D721Med (cell line): ENCODE measurements around the gene PCP4.

Experiments
- DNase-seq: peaks from one replicate; pipeline ENCODE4 v3.0.0; 2011; ENCODE audit warnings: low spot score; ENCODE audit not compliant: insufficient read length
- FAIRE-seq: peaks from 2 replicates; lab custom pipeline; 2011; peaks lifted over from hg19 to GRCh38; lab: Jason Lieb, UNC
- TF ChIP-seq, protein P1 (sequence below): IDR thresholded peaks from 2 replicates; pipeline ENCODE4 v1.5.1; 2012; ENCODE audit warnings: mild to moderate bottlenecking, control low read depth; ENCODE audit not compliant: insufficient read depth; ENCODE audit errors: missing control alignments

The PCP4 gene

GRCh38 chr21:39938086-39938625 lies 70.9 kb downstream of the PCP4 start:
- TF ChIP-seq, protein P1, sequence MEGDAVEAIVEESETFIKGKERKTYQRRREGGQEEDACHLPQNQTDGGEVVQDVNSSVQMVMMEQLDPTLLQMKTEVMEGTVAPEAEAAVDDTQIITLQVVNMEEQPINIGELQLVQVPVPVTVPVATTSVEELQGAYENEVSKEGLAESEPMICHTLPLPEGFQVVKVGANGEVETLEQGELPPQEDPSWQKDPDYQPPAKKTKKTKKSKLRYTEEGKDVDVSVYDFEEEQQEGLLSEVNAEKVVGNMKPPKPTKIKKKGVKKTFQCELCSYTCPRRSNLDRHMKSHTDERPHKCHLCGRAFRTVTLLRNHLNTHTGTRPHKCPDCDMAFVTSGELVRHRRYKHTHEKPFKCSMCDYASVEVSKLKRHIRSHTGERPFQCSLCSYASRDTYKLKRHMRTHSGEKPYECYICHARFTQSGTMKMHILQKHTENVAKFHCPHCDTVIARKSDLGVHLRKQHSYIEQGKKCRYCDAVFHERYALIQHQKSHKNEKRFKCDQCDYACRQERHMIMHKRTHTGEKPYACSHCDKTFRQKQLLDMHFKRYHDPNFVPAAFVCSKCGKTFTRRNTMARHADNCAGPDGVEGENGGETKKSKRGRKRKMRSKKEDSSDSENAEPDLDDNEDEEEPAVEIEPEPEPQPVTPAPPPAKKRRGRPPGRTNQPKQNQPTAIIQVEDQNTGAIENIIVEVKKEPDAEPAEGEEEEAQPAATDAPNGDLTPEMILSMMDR = no peak
- FAIRE-seq = no peak
- DNase-seq = no peak

DNA sequence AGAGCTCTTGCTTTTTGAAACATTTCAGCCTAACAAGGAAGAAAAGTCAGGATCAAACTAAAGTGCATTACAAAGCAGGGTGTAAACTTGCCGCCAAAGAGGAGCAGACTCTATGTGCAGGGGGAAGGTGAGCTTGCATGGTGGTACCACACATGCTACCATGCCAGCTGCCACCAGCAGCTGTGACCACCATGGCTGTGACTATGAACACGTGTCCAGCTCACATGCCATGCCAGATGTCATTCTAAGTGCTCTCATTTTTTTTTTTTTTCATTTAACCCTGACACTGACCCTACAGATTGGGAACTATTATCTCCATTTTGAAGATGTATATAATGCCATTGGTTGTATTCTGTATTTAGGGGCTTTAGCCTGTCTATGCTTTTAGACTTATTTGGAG lies 79.0 kb downstream of the PCP4 start:
- DNase-seq (no peak), FAIRE-seq (no peak)
- TF ChIP-seq, protein P1 = no peak

DNA sequence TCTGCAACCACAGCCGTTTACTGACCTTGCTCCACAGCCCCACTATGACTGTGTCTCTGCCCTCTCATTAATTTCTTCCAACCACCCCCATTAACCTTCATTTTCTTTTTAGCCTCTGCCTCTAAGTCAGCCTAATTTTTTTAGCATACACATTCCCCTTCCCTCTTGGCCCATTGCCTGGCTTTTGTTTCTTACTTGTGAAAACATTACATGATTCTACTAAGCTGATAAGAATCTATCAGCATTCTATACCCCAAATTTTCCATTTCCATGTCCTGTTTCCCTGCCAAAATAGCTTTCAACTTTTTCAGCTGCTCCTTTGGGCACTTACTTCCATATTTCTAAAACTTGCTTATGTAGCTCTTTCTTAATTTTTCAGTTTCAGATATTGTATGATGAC lies 79.8 kb downstream of the PCP4 start:
- no peak for DNase-seq
- TF ChIP-seq, protein P1 = no peak
- FAIRE-seq = no peak

DNA sequence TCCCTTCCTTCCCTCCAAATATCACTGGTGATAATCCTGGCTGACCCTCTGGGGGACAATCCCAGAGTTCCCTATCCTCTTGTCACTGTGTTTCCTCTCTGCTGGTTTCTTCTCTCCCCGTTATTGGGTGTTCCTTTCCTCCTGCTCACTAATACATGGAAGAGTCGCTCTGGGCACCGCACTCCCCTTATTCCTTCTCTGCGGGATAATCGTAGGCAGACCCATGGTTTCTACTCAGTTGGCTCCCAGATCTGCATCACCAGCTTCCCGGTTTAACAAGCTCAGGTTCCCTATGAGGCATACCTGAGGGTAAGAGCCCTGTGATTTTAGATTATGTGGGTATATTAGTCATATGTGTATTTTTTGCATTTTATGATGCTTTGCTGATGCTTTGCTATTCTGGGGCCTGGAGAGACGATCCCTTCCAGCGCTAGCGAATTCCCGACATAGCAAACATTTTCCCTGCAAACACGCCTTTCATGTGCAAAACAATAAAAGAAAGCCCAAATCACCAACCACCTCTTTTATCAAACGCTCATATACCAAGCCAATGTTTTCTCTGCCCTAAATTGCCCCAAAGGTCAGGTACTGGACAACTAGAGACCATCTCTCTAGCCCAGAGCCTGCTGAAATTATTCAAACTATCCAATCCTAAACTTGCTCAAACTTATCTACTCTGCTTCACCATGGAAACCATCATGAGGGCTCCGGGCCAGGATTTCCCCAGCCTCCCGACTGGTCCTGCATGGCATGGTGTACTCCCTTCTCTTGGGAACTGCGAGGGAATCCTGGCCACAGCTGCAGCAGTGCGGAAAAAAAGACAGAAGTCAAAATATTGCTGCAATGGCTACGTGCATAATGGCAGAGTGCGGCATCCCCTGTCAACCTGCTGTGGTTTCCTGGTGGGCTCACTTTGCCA lies 84.2 kb downstream of the PCP4 start:
- DNase-seq (no peak), FAIRE-seq (no peak)
- TF ChIP-seq, protein P1 = no peak

DNA sequence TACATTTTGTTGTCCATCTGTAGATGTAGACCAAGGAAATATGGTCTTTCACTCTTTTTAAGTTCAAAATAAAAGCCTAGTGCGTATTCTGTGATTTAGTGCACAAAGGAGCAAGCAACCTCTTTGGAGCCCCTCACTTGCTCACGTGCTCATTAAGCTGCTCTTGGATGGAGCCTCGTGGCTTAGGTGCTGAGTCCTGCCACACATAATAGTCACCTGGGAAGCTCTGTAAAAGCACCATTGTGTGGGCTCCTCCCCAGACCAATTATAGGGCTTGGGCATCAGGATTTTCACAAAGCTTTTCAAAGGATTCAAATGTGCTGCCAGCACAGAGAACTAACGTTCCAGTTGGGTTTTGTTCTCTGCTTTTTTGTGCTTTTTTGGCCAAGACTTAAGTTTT lies 85.0 kb downstream of the PCP4 start:
- DNase-seq (no peak), FAIRE-seq (no peak)
- TF ChIP-seq, protein P1 = no peak

DNA sequence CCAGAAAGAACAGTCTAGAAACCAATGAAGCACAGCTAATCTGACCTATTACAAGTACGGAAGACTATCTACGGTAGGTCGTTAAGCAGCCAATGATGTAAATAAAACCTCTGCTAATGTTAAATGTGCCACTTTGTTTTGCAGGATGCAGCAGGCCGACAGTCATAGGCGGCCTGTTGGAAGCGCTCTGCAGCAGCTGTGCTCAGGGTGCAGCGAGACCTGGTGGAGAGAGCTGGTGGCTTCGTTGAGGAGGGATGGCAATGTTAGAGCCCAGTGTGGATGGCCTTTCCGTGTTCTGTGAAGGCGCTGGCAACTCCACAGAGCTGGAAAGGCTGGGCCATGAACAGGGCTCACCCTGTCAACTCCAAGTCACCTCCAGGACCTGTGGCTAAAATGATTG lies 87.3 kb downstream of the PCP4 start:
- DNase-seq = no peak
- FAIRE-seq = no peak
- TF ChIP-seq, protein P1 = no peak

DNA sequence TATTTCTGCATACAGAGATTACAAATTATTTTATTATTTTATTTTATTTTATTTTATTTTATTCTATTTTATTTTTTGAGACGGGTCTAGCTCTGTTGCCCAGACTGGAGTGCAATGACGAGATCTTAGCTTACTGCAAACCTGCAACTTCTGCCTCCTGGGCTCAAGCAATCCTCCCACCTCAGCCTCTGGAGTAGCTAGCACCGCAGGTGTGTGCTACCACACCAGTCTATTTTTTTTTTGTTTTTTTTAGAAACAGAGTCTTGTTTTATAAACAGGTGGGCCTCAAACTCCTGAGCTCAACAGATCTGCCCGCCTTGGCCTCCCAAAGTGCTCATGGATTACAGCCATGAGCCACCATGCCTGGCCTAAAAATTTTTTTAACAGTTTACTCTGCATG lies 88.1 kb downstream of the PCP4 start:
- TF ChIP-seq, protein P1 = no peak
- FAIRE-seq (no peak), DNase-seq (no peak)
